Neural progenitor cell (in vitro differentiated cells): ENCODE measurements around the gene UGGT1. TPM values are rescaled to one million over a fixed set of nuclear protein-coding genes. Genes with fewer than 3 reads are reported as not detected.

Experiments used
- DNase-seq: peaks from one replicate; pipeline ENCODE4 v3.0.0-alpha.2; 2016; ENCODE audit warnings: low spot score
- H2AFZ ChIP-seq: fragments of 200-600 bp; sonication (generic); replicated peaks from 2 replicates; pipeline ENCODE4 v1.6.1; 2016; ENCODE audit warnings: antibody characterized with exemption
- H3F3A ChIP-seq: fragments of 200-600 bp; sonication (generic); 2 replicates; pipeline ENCODE4 v1.6.1; 2016; ENCODE audit warnings: antibody characterized with exemption, low read depth
- H3K27ac ChIP-seq: fragments of 200-600 bp; sonication (generic); 2 replicates; pipeline ENCODE4 v1.5.1; 2016; ENCODE audit warnings: mild to moderate bottlenecking
- H3K27me3 ChIP-seq: fragments of 200-600 bp; sonication (generic); 2 replicates; pipeline ENCODE4 v1.6.1; 2016; ENCODE audit warnings: mild to moderate bottlenecking, moderate library complexity
- H3K36me3 ChIP-seq: fragments of 200-600 bp; sonication (generic); 2 replicates; pipeline ENCODE4 v1.5.1; 2016
- H3K4me1 ChIP-seq: fragments of 200-600 bp; sonication (generic); 2 replicates; pipeline ENCODE4 v1.6.1; 2016; ENCODE audit warnings: mixed run types
- H3K4me2 ChIP-seq: fragments of 200-600 bp; sonication (generic); 2 replicates; pipeline ENCODE4 v1.6.1; 2016
- H3K4me3 ChIP-seq: fragments of 200-600 bp; sonication (generic); 2 replicates; pipeline ENCODE4 v1.5.1; 2016
- H3K79me2 ChIP-seq: fragments of 200-600 bp; sonication (generic); 2 replicates; pipeline ENCODE4 v1.6.1; 2016; ENCODE audit warnings: low read depth
- H3K9ac ChIP-seq: fragments of 200-600 bp; sonication (generic); 2 replicates; pipeline ENCODE4 v1.6.1; 2016
- H3K9me3 ChIP-seq: fragments of 200-600 bp; sonication (generic); 2 replicates; pipeline ENCODE4 v1.5.1; 2016; ENCODE audit warnings: low read depth
- H4K20me1 ChIP-seq: fragments of 200-600 bp; sonication (generic); 2 replicates; pipeline ENCODE4 v1.6.1; 2016; ENCODE audit warnings: low read depth
- H3K27ac Mint-ChIP-seq: 3 replicates; pipeline ENCODE4 v1.8.0; 2021; ENCODE audit warnings: mixed read lengths
- H3K27me3 Mint-ChIP-seq: 2 replicates; pipeline ENCODE4 v1.8.0; 2022; ENCODE audit warnings: low read depth, mild to moderate bottlenecking, inconsistent platforms, moderate library complexity, mixed read lengths; ENCODE audit not compliant: insufficient read depth
- H3K36me3 Mint-ChIP-seq: 3 replicates; pipeline ENCODE4 v1.8.0; 2021; ENCODE audit warnings: mixed read lengths
- H3K4me1 Mint-ChIP-seq: 3 replicates; pipeline ENCODE4 v1.8.0; 2021; ENCODE audit warnings: mixed read lengths
- H3K4me3 Mint-ChIP-seq: 3 replicates; pipeline ENCODE4 v1.8.0; 2021; ENCODE audit warnings: mild to moderate bottlenecking, moderate library complexity, mixed read lengths
- H3K9me3 Mint-ChIP-seq: 3 replicates; pipeline ENCODE4 v1.8.0; 2020; ENCODE audit warnings: mixed read lengths
- EZH2 ChIP-seq: fragments of 200-600 bp; sonication (generic); IDR thresholded peaks from 2 replicates; pipeline ENCODE4 v1.6.1; 2017; ENCODE audit warnings: antibody characterized with exemption, mild to moderate bottlenecking, moderate library complexity
- EZH2phosphoT487 ChIP-seq: fragments of 200-600 bp; sonication (generic); IDR thresholded peaks from 2 replicates; pipeline ENCODE4 v1.6.1; 2017; ENCODE audit warnings: antibody characterized with exemption
- total RNA-seq: library from RNA; depleted of rRNA; stranded (reverse); fragments of >200 nt; gene quantifications from 2 replicates; pipeline ENCODE4 v1.2.3, GENCODE V29; 2015; ENCODE audit warnings: low replicate concordance
- TF ChIP-seq, protein P1 (sequence below): fragments of 200-600 bp; sonication (generic); IDR thresholded peaks from 2 replicates; pipeline ENCODE4 v1.5.1; 2017; ENCODE audit warnings: antibody characterized with exemption, mild to moderate bottlenecking

UGGT1 gene
- total RNA-seq, 1 donor from 2014 or later: 56.3 TPM

DNA sequence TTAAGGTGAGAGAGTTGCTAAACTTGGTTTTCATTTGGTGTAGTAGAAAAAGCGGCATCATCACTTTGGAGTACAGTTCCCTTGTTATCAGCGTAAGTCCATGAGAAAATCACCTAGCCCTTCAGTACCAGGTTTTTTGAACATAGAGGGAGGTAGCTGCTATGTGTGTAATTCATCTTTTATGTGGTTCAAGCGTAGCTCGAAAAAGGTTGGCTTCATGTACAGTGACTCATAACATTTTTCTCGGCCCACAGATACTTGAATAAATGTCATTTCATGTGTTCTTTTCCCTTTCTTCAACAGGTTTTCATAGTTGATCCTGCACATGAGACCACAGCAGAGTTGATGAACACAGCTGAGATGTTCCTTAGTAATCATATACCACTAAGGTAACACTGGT is 43.6 kb downstream of the UGGT1 start:
- H3K27ac ChIP-seq: no peak overlapping the region
- Mint-ChIP-seq H3K36me3 (peaks cover 30% of the 10 kb centered on the region), H3K4me1 (no peaks in the 10 kb centered on the region), H3K9me3 (no peaks in the 10 kb centered on the region), H3K4me3 (no peak overlapping the region), H3K27me3 (peaks cover 2% of the 10 kb centered on the region), H3K27ac (no peak overlapping the region)
- no peak for DNase-seq
- no peaks in the 10 kb centered on the region for H3K79me2 ChIP-seq
- H2AFZ ChIP-seq: no peak overlapping the region
- no peaks in the 10 kb centered on the region for H3F3A ChIP-seq
- no peak overlapping the region for H3K4me2 ChIP-seq
- peaks cover 3% of the 10 kb centered on the region for H3K36me3 ChIP-seq
- H3K27me3 ChIP-seq: no peaks in the 10 kb centered on the region
- TF ChIP-seq EZH2: no peak
- TF ChIP-seq EZH2phosphoT487: no peak
- TF ChIP-seq, protein P1, sequence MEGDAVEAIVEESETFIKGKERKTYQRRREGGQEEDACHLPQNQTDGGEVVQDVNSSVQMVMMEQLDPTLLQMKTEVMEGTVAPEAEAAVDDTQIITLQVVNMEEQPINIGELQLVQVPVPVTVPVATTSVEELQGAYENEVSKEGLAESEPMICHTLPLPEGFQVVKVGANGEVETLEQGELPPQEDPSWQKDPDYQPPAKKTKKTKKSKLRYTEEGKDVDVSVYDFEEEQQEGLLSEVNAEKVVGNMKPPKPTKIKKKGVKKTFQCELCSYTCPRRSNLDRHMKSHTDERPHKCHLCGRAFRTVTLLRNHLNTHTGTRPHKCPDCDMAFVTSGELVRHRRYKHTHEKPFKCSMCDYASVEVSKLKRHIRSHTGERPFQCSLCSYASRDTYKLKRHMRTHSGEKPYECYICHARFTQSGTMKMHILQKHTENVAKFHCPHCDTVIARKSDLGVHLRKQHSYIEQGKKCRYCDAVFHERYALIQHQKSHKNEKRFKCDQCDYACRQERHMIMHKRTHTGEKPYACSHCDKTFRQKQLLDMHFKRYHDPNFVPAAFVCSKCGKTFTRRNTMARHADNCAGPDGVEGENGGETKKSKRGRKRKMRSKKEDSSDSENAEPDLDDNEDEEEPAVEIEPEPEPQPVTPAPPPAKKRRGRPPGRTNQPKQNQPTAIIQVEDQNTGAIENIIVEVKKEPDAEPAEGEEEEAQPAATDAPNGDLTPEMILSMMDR: no peak
- no peaks in the 10 kb centered on the region for H3K4me1 ChIP-seq
- H3K9me3 ChIP-seq: no peaks in the 10 kb centered on the region
- H3K4me3 ChIP-seq: no peak overlapping the region
- no peaks in the 10 kb centered on the region for H4K20me1 ChIP-seq
- H3K9ac ChIP-seq: no peak overlapping the region

DNA sequence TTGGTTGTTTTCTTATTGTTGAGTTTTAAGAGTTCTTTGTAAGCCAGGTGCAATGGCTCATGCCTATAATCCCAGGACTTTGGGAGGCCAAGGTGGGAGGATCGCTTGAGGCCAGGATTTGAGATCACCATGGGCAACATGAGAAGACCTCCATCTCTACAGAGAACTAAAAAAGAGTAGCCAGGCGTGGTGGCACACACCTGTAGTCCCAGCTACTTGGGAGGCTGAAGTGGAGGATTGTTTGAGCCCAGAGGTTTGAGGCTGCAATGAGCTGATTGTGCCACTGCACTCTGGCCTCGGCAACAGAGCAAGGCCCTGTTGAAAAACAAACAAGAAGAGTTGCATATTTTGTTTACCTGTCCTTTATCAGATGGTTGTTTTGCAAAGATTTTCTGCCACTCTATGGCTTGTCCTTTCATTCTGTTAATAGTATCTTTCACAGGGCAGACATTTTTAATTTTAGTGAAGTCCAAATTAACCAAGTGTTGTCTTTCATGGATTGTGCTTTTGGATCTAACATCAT is 46.2 kb downstream of the UGGT1 start:
- TF ChIP-seq EZH2phosphoT487: no peak
- TF ChIP-seq, protein P1: no peak
- TF ChIP-seq EZH2: no peak
- no peak overlapping the region for H3K27ac ChIP-seq
- Mint-ChIP-seq H3K27me3 (peaks cover 2% of the 10 kb centered on the region), H3K4me3 (no peak overlapping the region), H3K9me3 (no peaks in the 10 kb centered on the region), H3K36me3 (peaks cover 20% of the 10 kb centered on the region), H3K27ac (no peak overlapping the region), H3K4me1 (no peaks in the 10 kb centered on the region)
- H3K9ac ChIP-seq: no peak overlapping the region
- H4K20me1 ChIP-seq: no peaks in the 10 kb centered on the region
- no peak overlapping the region for H3K4me2 ChIP-seq
- DNase-seq: no peak
- no peak overlapping the region for H2AFZ ChIP-seq
- H3K4me3 ChIP-seq: no peak overlapping the region
- H3K27me3 ChIP-seq: no peaks in the 10 kb centered on the region
- no peaks in the 10 kb centered on the region for H3K79me2 ChIP-seq
- peaks cover 3% of the 10 kb centered on the region for H3K36me3 ChIP-seq
- H3K4me1 ChIP-seq: no peaks in the 10 kb centered on the region
- no peaks in the 10 kb centered on the region for H3K9me3 ChIP-seq
- no peaks in the 10 kb centered on the region for H3F3A ChIP-seq

DNA sequence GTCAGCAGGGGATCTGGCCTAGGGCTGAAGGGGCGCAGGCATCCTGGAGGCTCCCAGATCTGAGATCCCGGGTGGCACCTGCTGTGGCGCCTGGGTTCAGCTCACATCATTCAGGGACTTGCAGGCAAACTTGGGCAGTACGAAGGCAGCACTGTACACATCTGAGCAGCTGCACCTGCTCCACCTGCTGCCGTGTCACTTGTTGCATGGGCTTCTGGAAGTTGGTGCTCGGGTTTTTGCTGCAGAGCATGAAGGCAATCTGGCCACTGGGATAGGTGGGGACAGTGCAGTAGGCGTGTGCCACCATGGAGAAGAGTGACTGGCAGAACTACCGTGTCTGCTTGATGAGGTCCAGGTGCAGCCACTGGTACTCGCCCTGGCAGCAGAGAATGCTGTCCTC is 48.6 kb downstream of the UGGT1 start:
- Histone ChIP-seq H3K9ac (no peak overlapping the region), H4K20me1 (no peaks in the 10 kb centered on the region), H3F3A (no peaks in the 10 kb centered on the region), H3K9me3 (no peaks in the 10 kb centered on the region), H2AFZ (no peak overlapping the region), H3K36me3 (peaks cover 9% of the 10 kb centered on the region), H3K79me2 (no peaks in the 10 kb centered on the region), H3K27me3 (no peaks in the 10 kb centered on the region), H3K4me2 (no peak overlapping the region), H3K4me1 (no peaks in the 10 kb centered on the region), H3K27ac (no peak overlapping the region), H3K4me3 (no peak overlapping the region)
- no peak overlapping the region for H3K27ac Mint-ChIP-seq
- H3K36me3 Mint-ChIP-seq: peaks cover 14% of the 10 kb centered on the region
- no peak overlapping the region for H3K4me3 Mint-ChIP-seq
- TF ChIP-seq EZH2phosphoT487 (no peak), EZH2 (no peak)
- TF ChIP-seq, protein P1: no peak
- H3K4me1 Mint-ChIP-seq: no peaks in the 10 kb centered on the region
- no peaks in the 10 kb centered on the region for H3K27me3 Mint-ChIP-seq
- H3K9me3 Mint-ChIP-seq: no peaks in the 10 kb centered on the region
- DNase-seq: no peak
